NK-92 (cell line): ENCODE data around the gene FSTL4.
"Not testable (repeated sequence)": the region's sequence is repeated elsewhere in the genome, so short reads cannot be mapped to it uniquely, and the experiment has no call there.

Experiments used
- DNase-seq: peaks from one replicate; lab custom pipeline; 2025; ENCODE audit not compliant: unreplicated experiment; lab: John Stamatoyannopoulos, UW

FSTL4 gene

GRCh38 chr5:133203317-133204305, 408.7 kb downstream of the FSTL4 start:
- DNase-seq, result no peak

- DNase-seq, result no peak
Observed at GRCh38 chr5:133202066-133202665, 410.2 kb downstream of the FSTL4 start.

GRCh38 chr5:133201310-133201709, 411.0 kb downstream of the FSTL4 start:
- no peak for DNase-seq

- no peak for DNase-seq
Observed at GRCh38 chr5:133200256-133200655, 412.1 kb downstream of the FSTL4 start.

GRCh38 chr5:133199417-133200178, 412.7 kb downstream of the FSTL4 start:
- no peak for DNase-seq

GRCh38 chr5:133198511-133198910, 413.8 kb downstream of the FSTL4 start:
- DNase-seq, result no peak

- no peak for DNase-seq
Observed at GRCh38 chr5:133196441-133197085, 415.8 kb downstream of the FSTL4 start.

GRCh38 chr5:133195250-133195649, 417.1 kb downstream of the FSTL4 start:
- DNase-seq, result no peak

GRCh38 chr5:133193794-133194193, 418.5 kb downstream of the FSTL4 start:
- no peak for DNase-seq

- no peak for DNase-seq
Observed at GRCh38 chr5:133192716-133193115, 419.6 kb downstream of the FSTL4 start.

- no peak for DNase-seq
Observed at GRCh38 chr5:133189881-133190280, 422.5 kb downstream of the FSTL4 start.

- no peak for DNase-seq
Observed at GRCh38 chr5:133179405-133179804, 432.9 kb downstream of the FSTL4 start.

- not testable (repeated sequence) for DNase-seq
Observed at GRCh38 chr5:133170756-133171387, 441.5 kb downstream of the FSTL4 start.

GRCh38 chr5:133164759-133165158, 447.6 kb downstream of the FSTL4 start:
- DNase-seq, result no peak

GRCh38 chr5:133163839-133164238, 448.5 kb downstream of the FSTL4 start:
- no peak for DNase-seq

GRCh38 chr5:133159543-133159942, 452.8 kb downstream of the FSTL4 start:
- no peak for DNase-seq

GRCh38 chr5:133155326-133155969, 456.9 kb downstream of the FSTL4 start:
- DNase-seq, result no peak

GRCh38 chr5:133154274-133155075, 457.9 kb downstream of the FSTL4 start:
- no peak for DNase-seq

GRCh38 chr5:133150909-133151544, 461.3 kb downstream of the FSTL4 start:
- no peak for DNase-seq
